OCI-LY7 (cell line): ENCODE measurements around the gene CTSA. TPM values are rescaled to one million over a fixed set of nuclear protein-coding genes. Genes with fewer than 3 reads are reported as not detected.

Source experiments
- BruUV-seq: library from RNA; stranded (reverse); fragments of 400-500 nt; replicated peaks from 2 replicates; lab custom pipeline; 2021; lab: Mats Ljungman, UMichigan
- CTCF ChIA-PET: fragments of 300-600 bp; sonication (Branson Sonifier 250); formaldehyde crosslinking; loops from one replicate; lab custom pipeline; 2022; ENCODE audit warnings: antibody characterized with exemption; ENCODE audit not compliant: unreplicated experiment; lab: Charles Lee
- POLR2A ChIA-PET: fragments of 300-600 bp; sonication (Branson Sonifier 250); formaldehyde crosslinking; loops from one replicate; lab custom pipeline; 2022; ENCODE audit warnings: antibody characterized with exemption; lab: Charles Lee
- DNase-seq: peaks from one replicate; pipeline ENCODE4 v3.0.0-alpha.2; 2015; ENCODE audit warnings: low spot score
- H2AFZ ChIP-seq: fragments of 200-600 bp; sonication (generic), shearing (Covaris generic); 2 replicates; pipeline ENCODE4 v1.6.1; 2014; ENCODE audit warnings: mild to moderate bottlenecking, antibody characterized with exemption, low read length, moderate library complexity
- H3K27ac ChIP-seq: fragments of 200-600 bp; sonication (generic); 2 replicates; pipeline ENCODE4 v1.5.1; 2014; ENCODE audit warnings: mixed run types, low read depth, mild to moderate bottlenecking, moderate library complexity, low read length, inconsistent platforms; ENCODE audit not compliant: poor library complexity, severe bottlenecking
- H3K36me3 ChIP-seq: fragments of 200-600 bp; sonication (generic); 2 replicates; pipeline ENCODE4 v1.6.1; 2014; ENCODE audit warnings: mild to moderate bottlenecking, antibody characterized with exemption, low read length, moderate library complexity, mixed read lengths; ENCODE audit not compliant: insufficient read depth
- H3K4me1 ChIP-seq: fragments of 200-600 bp; sonication (generic); 2 replicates; pipeline ENCODE4 v1.5.1; 2014; ENCODE audit warnings: mild to moderate bottlenecking, low read length; ENCODE audit not compliant: insufficient read depth, poor library complexity, severe bottlenecking
- H3K4me2 ChIP-seq: fragments of 200-600 bp; sonication (generic); 2 replicates; pipeline ENCODE4 v1.6.1; 2014; ENCODE audit warnings: mild to moderate bottlenecking, low read length
- H3K4me3 ChIP-seq: fragments of 200-600 bp; sonication (generic); 2 replicates; pipeline ENCODE4 v1.5.1; 2014; ENCODE audit warnings: mild to moderate bottlenecking, low read depth, low read length; ENCODE audit not compliant: poor library complexity, severe bottlenecking
- H3K79me2 ChIP-seq: fragments of 200-600 bp; sonication (generic); 2 replicates; pipeline ENCODE4 v1.6.1; 2016; ENCODE audit warnings: low read depth, mild to moderate bottlenecking, low read length, moderate library complexity, mixed read lengths; ENCODE audit not compliant: insufficient read depth
- H3K9me2 ChIP-seq: fragments of 200-600 bp; sonication (generic); 2 replicates; pipeline ENCODE4 v1.6.1; 2016; ENCODE audit warnings: mild to moderate bottlenecking, low read length, mixed read lengths; ENCODE audit not compliant: insufficient read depth
- H3K9me3 ChIP-seq: fragments of 200-600 bp; sonication (generic); 2 replicates; pipeline ENCODE4 v1.6.1; 2014; ENCODE audit warnings: mild to moderate bottlenecking, mixed run types, low read length, mixed read lengths
- H4K20me1 ChIP-seq: fragments of 200-600 bp; sonication (generic); 2 replicates; pipeline ENCODE4 v1.6.1; 2014; ENCODE audit warnings: mild to moderate bottlenecking, antibody characterized with exemption, low read length, moderate library complexity, mixed read lengths; ENCODE audit not compliant: insufficient read depth
- CTCF ChIP-seq: fragments of 200-600 bp; sonication (generic); conservative IDR thresholded peaks from 2 replicates; pipeline ENCODE4 v1.5.1; 2014; ENCODE audit warnings: mild to moderate bottlenecking, antibody characterized with exemption, low read length, moderate library complexity, mixed read lengths
- EZH2phosphoT487 ChIP-seq: fragments of 200-600 bp; sonication (generic); IDR thresholded peaks from 2 replicates; pipeline ENCODE4 v1.6.1; 2018; ENCODE audit warnings: low read depth, borderline replicate concordance, mild to moderate bottlenecking, mixed run types, antibody characterized with exemption, low read length, moderate library complexity, mixed read lengths
- intact Hi-C: fragments of 100-400 bp; cut with micrococcal nuclease; formaldehyde crosslinking; loops from one replicate; pipeline ENCODE4 v1.10.0; 2022; ENCODE audit not compliant: unreplicated experiment
- total RNA-seq, 2 experiments: library from RNA; depleted of rRNA in 1 of 2; stranded (reverse); fragments of >200 nt in 1 of 2; shearing (Covaris generic) in 1 of 2; gene quantifications; 2 replicates each; pipeline ENCODE4 v1.2.3, GENCODE V29; 2014 to 2022

The CTSA gene
- total RNA-seq, 2 experiments from 2014 or later = 27.1 to 36.4 TPM

- Histone ChIP-seq H3K27ac (no peak overlapping the region), H3K4me2 (no peak overlapping the region), H3K36me3 (no peaks in the 10 kb centered on the region), H4K20me1 (no peaks in the 10 kb centered on the region), H3K4me1 (no peaks in the 10 kb centered on the region), H3K9me3 (no peaks in the 10 kb centered on the region), H3K9me2 (no peaks in the 10 kb centered on the region), H3K4me3 (no peak overlapping the region), H3K79me2 (no peaks in the 10 kb centered on the region), H2AFZ (no peak overlapping the region)
- no peak for DNase-seq
- intact Hi-C loops = no loop called here
- ChIA-PET POLR2A (interaction anchor here (1.4 kb wide), 1 partner anchor 24 kb away, joined by 3 read pairs; no protein-coding TSS in a partner anchor), CTCF (interaction anchor here (0.6 kb wide), 1 partner anchor 45 kb away, joined by 3 read pairs; no protein-coding TSS in a partner anchor)
- TF ChIP-seq CTCF = no peak
- no TSS peak for BruUV-seq
Measured at GRCh38 chr20:45925821-45926506, 34.8 kb downstream of the CTSA start.

DNA sequence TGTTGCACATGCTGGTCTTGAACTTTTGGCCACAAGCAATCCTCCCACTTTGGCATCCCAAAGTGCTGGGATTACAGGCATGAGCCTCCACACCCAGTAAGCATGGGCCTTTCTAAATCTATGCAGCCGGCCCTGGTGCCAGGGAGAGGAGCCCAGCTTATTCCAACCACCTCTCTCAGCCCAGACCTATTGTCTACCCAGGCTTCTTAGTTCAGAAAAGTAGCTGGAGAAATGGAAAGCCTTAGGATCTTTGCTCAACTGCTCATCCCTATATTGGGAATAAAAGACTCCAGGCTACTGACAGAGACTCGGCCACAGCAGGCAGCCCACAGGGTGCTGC lies 35.6 kb downstream of the CTSA start:
- CTCF ChIA-PET = no interaction called here
- intact Hi-C loops = no loop called here
- POLR2A ChIA-PET = interaction anchor here (1.4 kb wide), 1 partner anchor 25 kb away, joined by 3 read pairs; no protein-coding TSS in a partner anchor

More for the DNA sequence above, 35.6 kb downstream of the CTSA start:
- H3K4me3 ChIP-seq = no peak overlapping the region
- H3K27ac ChIP-seq = no peak overlapping the region
- no peak overlapping the region for H2AFZ ChIP-seq
- DNase-seq = no peak
- no peaks in the 10 kb centered on the region for H3K36me3 ChIP-seq
- H3K9me2 ChIP-seq = no peaks in the 10 kb centered on the region
- BruUV-seq = no TSS peak
- H3K9me3 ChIP-seq = no peaks in the 10 kb centered on the region
- no peaks in the 10 kb centered on the region for H4K20me1 ChIP-seq
- H3K4me2 ChIP-seq = no peak overlapping the region
- no peaks in the 10 kb centered on the region for H3K4me1 ChIP-seq
- no peaks in the 10 kb centered on the region for H3K79me2 ChIP-seq
- no peak for TF ChIP-seq EZH2phosphoT487
- TF ChIP-seq CTCF = no peak
